Measurements from ENCODE around the gene PHKA2. TPM values are rescaled to one million over a fixed set of nuclear protein-coding genes. Genes with fewer than 3 reads are reported as not detected.

The PHKA2 gene
- total RNA-seq, 1 experiment from 2014 or later: 34.4 TPM

- Histone ChIP-seq H3K4me1 (replicated peaks; ENCODE audit: insufficient read depth) (no peaks in the 10 kb centered on the region), H3K4me2 (no peak overlapping the region), H3K36me3 (ENCODE audit: low read depth) (no peaks in the 10 kb centered on the region), H3F3A (ENCODE audit: insufficient read depth, low read depth) (no peaks in the 10 kb centered on the region), H3K27me3 (ENCODE audit: insufficient read depth, low read depth) (no peaks in the 10 kb centered on the region), H3K9me2 (ENCODE audit: insufficient read depth) (no peaks in the 10 kb centered on the region), H3K4me3 (no peak overlapping the region), H4K20me1 (ENCODE audit: insufficient read depth) (no peaks in the 10 kb centered on the region), H2AFZ (no peak overlapping the region), H3K79me2 (ENCODE audit: low read depth) (no peaks in the 10 kb centered on the region), H3K27ac (no peak overlapping the region), H3K9me3 (ENCODE audit: insufficient read depth, low read depth) (no peaks in the 10 kb centered on the region)
- TF ChIP-seq, protein P1, sequence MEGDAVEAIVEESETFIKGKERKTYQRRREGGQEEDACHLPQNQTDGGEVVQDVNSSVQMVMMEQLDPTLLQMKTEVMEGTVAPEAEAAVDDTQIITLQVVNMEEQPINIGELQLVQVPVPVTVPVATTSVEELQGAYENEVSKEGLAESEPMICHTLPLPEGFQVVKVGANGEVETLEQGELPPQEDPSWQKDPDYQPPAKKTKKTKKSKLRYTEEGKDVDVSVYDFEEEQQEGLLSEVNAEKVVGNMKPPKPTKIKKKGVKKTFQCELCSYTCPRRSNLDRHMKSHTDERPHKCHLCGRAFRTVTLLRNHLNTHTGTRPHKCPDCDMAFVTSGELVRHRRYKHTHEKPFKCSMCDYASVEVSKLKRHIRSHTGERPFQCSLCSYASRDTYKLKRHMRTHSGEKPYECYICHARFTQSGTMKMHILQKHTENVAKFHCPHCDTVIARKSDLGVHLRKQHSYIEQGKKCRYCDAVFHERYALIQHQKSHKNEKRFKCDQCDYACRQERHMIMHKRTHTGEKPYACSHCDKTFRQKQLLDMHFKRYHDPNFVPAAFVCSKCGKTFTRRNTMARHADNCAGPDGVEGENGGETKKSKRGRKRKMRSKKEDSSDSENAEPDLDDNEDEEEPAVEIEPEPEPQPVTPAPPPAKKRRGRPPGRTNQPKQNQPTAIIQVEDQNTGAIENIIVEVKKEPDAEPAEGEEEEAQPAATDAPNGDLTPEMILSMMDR (conservative IDR thresholded peaks at IDR 0.05): no peak
- no peak for TF ChIP-seq EZH2 (IDR thresholded peaks at IDR 0.05; ENCODE audit: low read depth)
- CTCF ChIA-PET: no interaction called here
- no peak for DNase-seq
- intact Hi-C loops (cut with micrococcal nuclease; ENCODE audit: unreplicated experiment): loop anchor here (5.0 kb wide), 1 partner anchor 486 kb away; no protein-coding TSS in a partner anchor
- POLR2A ChIA-PET (ENCODE audit: unreplicated experiment): no interaction called here
- no TSS peak for BruUV-seq (replicated peaks)
Observed at GRCh38 chrX:18898492-18898891, 85.4 kb downstream of the PHKA2 start.

DNA sequence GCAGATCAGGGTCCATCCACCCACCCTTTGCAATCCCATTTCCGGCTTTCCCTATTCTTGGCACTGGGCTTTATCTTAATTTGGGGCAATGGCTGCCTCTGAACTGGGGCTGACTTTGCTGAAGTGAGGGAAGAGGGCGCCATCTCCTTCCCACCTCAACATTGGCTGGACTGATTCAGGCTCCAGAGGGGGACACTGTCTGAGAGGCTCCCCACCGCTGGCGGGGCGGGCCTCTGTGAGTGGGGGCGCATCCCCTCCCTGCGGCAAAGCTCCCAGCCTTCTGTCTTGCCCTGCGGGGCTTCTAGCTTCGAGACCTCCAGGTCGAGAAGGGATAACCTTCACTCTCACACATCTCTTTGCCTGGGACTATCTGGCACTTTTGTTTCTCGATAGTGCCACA is 85.8 kb downstream of the PHKA2 start:
- H3K27me3 ChIP-seq (ENCODE audit: insufficient read depth, low read depth): no peaks in the 10 kb centered on the region
- TF ChIP-seq EZH2 (IDR thresholded peaks at IDR 0.05; ENCODE audit: low read depth): no peak
- TF ChIP-seq, protein P1 (conservative IDR thresholded peaks at IDR 0.05): no peak
- no peak overlapping the region for H2AFZ ChIP-seq
- no peaks in the 10 kb centered on the region for H3F3A ChIP-seq (ENCODE audit: insufficient read depth, low read depth)
- no peaks in the 10 kb centered on the region for H3K79me2 ChIP-seq (ENCODE audit: low read depth)
- ChIA-PET CTCF (no interaction called here), POLR2A (ENCODE audit: unreplicated experiment) (no interaction called here)
- no peak overlapping the region for H3K27ac ChIP-seq
- H3K4me2 ChIP-seq: no peak overlapping the region
- BruUV-seq (replicated peaks): no TSS peak
- H3K9me2 ChIP-seq (ENCODE audit: insufficient read depth): no peaks in the 10 kb centered on the region
- H4K20me1 ChIP-seq (ENCODE audit: insufficient read depth): no peaks in the 10 kb centered on the region
- no peaks in the 10 kb centered on the region for H3K36me3 ChIP-seq (ENCODE audit: low read depth)
- no peak overlapping the region for H3K4me3 ChIP-seq
- no peaks in the 10 kb centered on the region for H3K9me3 ChIP-seq (ENCODE audit: insufficient read depth, low read depth)
- no peaks in the 10 kb centered on the region for H3K4me1 ChIP-seq (replicated peaks; ENCODE audit: insufficient read depth)
- intact Hi-C loops (cut with micrococcal nuclease; ENCODE audit: unreplicated experiment): loop anchor here (5.0 kb wide), 1 partner anchor 486 kb away; no protein-coding TSS in a partner anchor
- DNase-seq: no peak

DNA sequence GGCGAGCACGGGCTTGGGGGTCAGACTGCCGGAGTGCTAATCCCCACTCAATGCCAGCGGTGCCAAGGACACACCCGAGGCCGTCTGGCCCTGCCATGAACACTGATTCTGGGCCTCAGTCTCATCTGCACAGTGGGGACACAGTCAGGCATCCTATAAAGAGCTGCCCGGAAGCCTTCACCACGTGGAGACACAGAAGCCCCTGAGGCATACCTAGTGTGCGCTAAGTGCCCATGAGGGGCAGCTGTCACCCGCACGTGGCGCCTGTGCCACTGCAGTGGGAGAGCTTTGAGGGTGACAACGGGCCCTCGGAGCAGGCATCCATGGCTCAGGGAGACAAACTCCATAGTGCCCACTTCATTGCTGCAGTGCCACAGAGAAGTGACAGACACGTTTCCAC is 86.3 kb downstream of the PHKA2 start:
- DNase-seq: no peak
- Histone ChIP-seq H4K20me1 (ENCODE audit: insufficient read depth) (no peaks in the 10 kb centered on the region), H2AFZ (no peak overlapping the region), H3K4me1 (replicated peaks; ENCODE audit: insufficient read depth) (no peaks in the 10 kb centered on the region), H3K36me3 (ENCODE audit: low read depth) (no peaks in the 10 kb centered on the region), H3K4me3 (no peak overlapping the region), H3K9me3 (ENCODE audit: insufficient read depth, low read depth) (no peaks in the 10 kb centered on the region), H3K9me2 (ENCODE audit: insufficient read depth) (no peaks in the 10 kb centered on the region), H3K79me2 (ENCODE audit: low read depth) (no peaks in the 10 kb centered on the region), H3K4me2 (no peak overlapping the region), H3K27me3 (ENCODE audit: insufficient read depth, low read depth) (no peaks in the 10 kb centered on the region), H3F3A (ENCODE audit: insufficient read depth, low read depth) (no peaks in the 10 kb centered on the region), H3K27ac (no peak overlapping the region)
- ChIA-PET POLR2A (ENCODE audit: unreplicated experiment) (no interaction called here), CTCF (no interaction called here)
- intact Hi-C loops (cut with micrococcal nuclease; ENCODE audit: unreplicated experiment): loop anchor here (5.0 kb wide), 1 partner anchor 485 kb away; no protein-coding TSS in a partner anchor
- TF ChIP-seq EZH2 (IDR thresholded peaks at IDR 0.05; ENCODE audit: low read depth): no peak
- TF ChIP-seq, protein P1 (conservative IDR thresholded peaks at IDR 0.05): no peak
- no TSS peak for BruUV-seq (replicated peaks)

Measured in PC-9 (cell line).